Keratinocyte (primary cell): ENCODE data around the gene ERMAP. TPM values are rescaled to one million over a fixed set of nuclear protein-coding genes. Genes with fewer than 3 reads are reported as not detected.

ENCODE experiments used
- DNase-seq: peaks from one replicate; pipeline ENCODE4 v3.0.0-alpha.2; 2011; ENCODE audit warnings: low read depth, missing footprints, low spot score
- FAIRE-seq: peaks from 2 replicates; lab custom pipeline; 2011; peaks lifted over from hg19 to GRCh38; lab: Jason Lieb, UNC
- H2AFZ ChIP-seq: 2 replicates; pipeline ENCODE4 v1.6.0; 2012; ENCODE audit warnings: low read length, control low read depth, inconsistent platforms; ENCODE audit not compliant: control insufficient read depth
- H3K27ac ChIP-seq: 2 replicates; pipeline ENCODE4 v1.5.1; 2011; ENCODE audit warnings: low read length; ENCODE audit not compliant: control insufficient read depth, insufficient read depth
- H3K27me3 ChIP-seq: 3 replicates; pipeline ENCODE4 v1.6.0; 2011; ENCODE audit warnings: low read length; ENCODE audit not compliant: control insufficient read depth, insufficient read depth; ENCODE audit errors: extremely low read depth
- H3K36me3 ChIP-seq, 2 experiments: 2 replicates in 1 of 2; 3 replicates in 1 of 2; pipeline ENCODE4 v1.5.1; 2011; ENCODE audit warnings: low read length in 2 of 2, mild to moderate bottlenecking in 1 of 2; ENCODE audit not compliant: control insufficient read depth in 2 of 2, insufficient read depth in 2 of 2; ENCODE audit errors: extremely low read depth in 1 of 2
- H3K4me1 ChIP-seq: 3 replicates; pipeline ENCODE4 v1.5.1; 2011; ENCODE audit warnings: low read length; ENCODE audit not compliant: control insufficient read depth, insufficient read depth; ENCODE audit errors: extremely low read depth
- H3K4me2 ChIP-seq: 3 replicates; pipeline ENCODE4 v1.6.0; 2011; ENCODE audit warnings: low read depth, low read length; ENCODE audit not compliant: control insufficient read depth, insufficient read depth; ENCODE audit errors: extremely low read depth
- H3K4me3 ChIP-seq, 3 experiments: fragments of 200-600 bp in 1 of 3; sonication (generic) in 1 of 3; 2 replicates in 2 of 3; 3 replicates in 1 of 3; pipeline ENCODE4 v1.5.1; 2011 to 2016; ENCODE audit warnings: low read length in 3 of 3, mild to moderate bottlenecking in 3 of 3, control low read depth in 2 of 3, inconsistent platforms in 1 of 3, low read depth in 1 of 3, mixed read lengths in 1 of 3, mixed run types in 1 of 3, moderate library complexity in 1 of 3; ENCODE audit not compliant: control insufficient read depth in 2 of 3, insufficient read depth in 2 of 3; ENCODE audit errors: extremely low read depth in 1 of 3
- H3K79me2 ChIP-seq: 2 replicates; pipeline ENCODE4 v1.6.0; 2012; ENCODE audit warnings: low read length; ENCODE audit not compliant: control insufficient read depth, insufficient read depth
- H3K9ac ChIP-seq: 3 replicates; pipeline ENCODE4 v1.6.0; 2011; ENCODE audit warnings: low read length; ENCODE audit not compliant: control insufficient read depth, insufficient read depth; ENCODE audit errors: extremely low read depth
- H3K9me1 ChIP-seq: 3 replicates; pipeline ENCODE4 v1.6.0; 2011; ENCODE audit warnings: low read length; ENCODE audit not compliant: control insufficient read depth, insufficient read depth; ENCODE audit errors: extremely low read depth
- H3K9me3 ChIP-seq: 2 replicates; pipeline ENCODE4 v1.5.1; 2012; ENCODE audit warnings: low read depth, low read length; ENCODE audit not compliant: control insufficient read depth
- H4K20me1 ChIP-seq: 3 replicates; pipeline ENCODE4 v1.6.0; 2011; ENCODE audit warnings: low read length; ENCODE audit not compliant: control insufficient read depth, insufficient read depth; ENCODE audit errors: extremely low read depth
- CTCF ChIP-seq, 3 experiments: IDR thresholded peaks in 1 of 3; conservative IDR thresholded peaks in 1 of 3; optimal IDR thresholded peaks in 1 of 3; 2 replicates in 2 of 3; 3 replicates in 1 of 3; pipeline versions ENCODE3 to v1.5.1; 2011; ENCODE audit warnings: low read length in 3 of 3, mild to moderate bottlenecking in 3 of 3, moderate library complexity in 2 of 3, control low read depth in 1 of 3, inconsistent platforms in 1 of 3; ENCODE audit not compliant: insufficient read depth in 2 of 3; ENCODE audit errors: extremely low read depth in 1 of 3
- EZH2 ChIP-seq: IDR thresholded peaks from one replicate; pipeline ENCODE4 v1.6.1; 2012; ENCODE audit warnings: inconsistent platforms, mild to moderate bottlenecking, low read length, moderate library complexity
- dilution Hi-C: fragments of 300-500 bp; cut with MboI; formaldehyde crosslinking; loops from one replicate; pipeline ENCODE4 v1.7.0; 2020; ENCODE audit warnings: low sequenced_read_pairs; ENCODE audit not compliant: extremely low pct_ligation_motif_present
- polyA plus RNA-seq, 5 experiments: library from polyadenylated mRNA; depleted of rRNA in 3 of 5; stranded (reverse) in 3 of 5; stranded (forward) in 1 of 5; unstranded in 1 of 5; fragments of >200 nt; gene quantifications; 1 replicate in 1 of 5; 2 replicates in 3 of 5; 3 replicates in 1 of 5; pipeline versions ENCODE4 v1.2.1 to v1.2.3, GENCODE V29; 2011 to 2012; ENCODE audit warnings: missing spikeins in 2 of 5, low read depth in 1 of 5, low replicate concordance in 1 of 5

Gene ERMAP
- polyA plus RNA-seq, 1 donor (not counting 4 experiments of a cell fraction or from before 2014, with no cell fraction given) = 5.6 TPM

- FAIRE-seq = no peak
These were observed 8.3 kb downstream of the ERMAP start for GRCh38 chr1:42825036-42825851.

DNA sequence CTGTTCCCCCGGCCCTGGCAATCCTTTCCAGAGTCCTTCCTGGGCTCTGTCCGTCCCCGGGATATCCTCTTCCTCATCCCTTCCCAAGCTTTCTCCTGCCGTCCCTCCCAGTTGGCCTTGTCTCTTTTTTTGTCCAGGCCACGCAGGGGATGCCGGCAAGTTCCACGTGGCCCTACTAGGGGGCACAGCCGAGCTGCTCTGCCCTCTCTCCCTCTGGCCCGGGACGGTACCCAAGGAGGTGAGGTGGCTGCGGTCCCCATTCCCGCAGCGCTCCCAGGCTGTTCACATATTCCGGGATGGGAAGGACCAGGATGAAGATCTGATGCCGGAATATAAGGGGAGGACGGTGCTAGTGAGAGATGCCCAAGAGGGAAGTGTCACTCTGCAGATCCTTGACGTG, 13.7 kb downstream of the ERMAP start:
- no peaks in the 10 kb centered on the region for H3K79me2 ChIP-seq
- dilution Hi-C loops = no loop called here
- H3K9me3 ChIP-seq = no peaks in the 10 kb centered on the region
- DNase-seq (no peak), FAIRE-seq (no peak)
- no peak overlapping the region for H3K27ac ChIP-seq
- TF ChIP-seq CTCF (optimal IDR thresholded peaks at IDR 0.05 in 1 of 3, IDR thresholded peaks at IDR 0.05 in 1 of 3, conservative IDR thresholded peaks at IDR 0.05 in 1 of 3; ENCODE audit: extremely low read depth in 1 of 3, insufficient read depth in 2 of 3, low read length in 3 of 3) = no peak
- no peak overlapping the region for H3K9ac ChIP-seq
- H3K4me2 ChIP-seq = no peak overlapping the region
- H3K27me3 ChIP-seq = no peaks in the 10 kb centered on the region
- no peak overlapping the region for H2AFZ ChIP-seq
- no peaks in the 10 kb centered on the region for H3K9me1 ChIP-seq
- no peaks in the 10 kb centered on the region for H4K20me1 ChIP-seq
- peaks cover 0 to 2% of the 10 kb centered on the region in 2 experiments for H3K36me3 ChIP-seq
- H3K4me1 ChIP-seq = no peaks in the 10 kb centered on the region
- no peak overlapping the region for H3K4me3 ChIP-seq

More at GRCh38 chr1:42825036-42825851, 8.3 kb downstream of the ERMAP start:
- TF ChIP-seq EZH2 (no peak), CTCF (optimal IDR thresholded peaks at IDR 0.05 in 1 of 3, IDR thresholded peaks at IDR 0.05 in 1 of 3, conservative IDR thresholded peaks at IDR 0.05 in 1 of 3; ENCODE audit: extremely low read depth in 1 of 3, insufficient read depth in 2 of 3, low read length in 3 of 3) (no peak)
- no peak overlapping the region for H3K9ac ChIP-seq
- no peaks in the 10 kb centered on the region for H3K4me1 ChIP-seq
- H3K4me3 ChIP-seq = no peak overlapping the region
- H3K27me3 ChIP-seq = no peaks in the 10 kb centered on the region
- DNase-seq = no peak
- H2AFZ ChIP-seq = no peak overlapping the region
- no peak overlapping the region for H3K4me2 ChIP-seq
- H4K20me1 ChIP-seq = no peaks in the 10 kb centered on the region
- no peaks in the 10 kb centered on the region for H3K9me1 ChIP-seq
- H3K27ac ChIP-seq = no peak overlapping the region
- H3K9me3 ChIP-seq = no peaks in the 10 kb centered on the region
- H3K36me3 ChIP-seq = peaks cover 0 to 1% of the 10 kb centered on the region in 2 experiments
- H3K79me2 ChIP-seq = no peaks in the 10 kb centered on the region
- dilution Hi-C loops = no loop called here
